Measurements from ENCODE around the gene DRC7. TPM values are rescaled to one million over a fixed set of nuclear protein-coding genes. Genes with fewer than 3 reads are reported as not detected.

The DRC7 gene
- total RNA-seq, 1 experiment from 2014 or later, result 0.72 TPM

DNA sequence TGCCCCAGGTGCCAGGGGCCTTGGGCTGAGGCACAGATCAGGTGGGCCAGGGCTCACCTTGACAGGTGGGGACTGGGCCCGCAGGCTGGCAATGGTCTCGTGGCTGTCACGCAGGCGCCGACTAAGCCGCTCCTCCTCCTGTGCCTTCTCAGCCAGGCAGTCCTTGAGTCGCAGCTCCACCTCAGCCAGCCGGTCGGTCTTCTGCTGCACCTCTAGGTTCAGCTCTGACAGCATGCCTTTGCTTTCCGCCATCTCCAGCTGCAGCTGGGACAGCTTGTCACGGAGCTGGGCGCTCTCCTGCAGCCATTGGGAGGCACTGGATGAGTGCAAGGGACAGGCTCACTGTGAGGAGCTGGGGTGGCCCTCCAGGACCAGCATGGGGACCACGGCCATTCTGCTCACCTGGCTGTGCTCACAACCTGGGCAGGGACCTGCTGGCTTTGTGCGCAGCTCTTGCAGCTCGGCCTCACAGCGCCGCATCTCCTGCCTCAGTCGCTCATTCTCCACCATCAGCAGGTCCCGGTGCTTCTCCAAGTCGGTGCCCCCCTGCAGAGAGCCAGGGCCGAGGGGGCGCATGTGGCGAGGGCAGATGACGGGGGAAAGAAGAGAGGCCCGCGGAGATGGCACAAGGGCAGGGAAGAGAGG is 76.7 kb downstream of the DRC7 start:
- Mint-ChIP-seq H3K9me3 (no peaks in the 10 kb centered on the region; a peak in 1 of 5 replicates), H3K4me3 (no peak overlapping the region)

More for the DNA sequence above, 76.7 kb downstream of the DRC7 start:
- DNase-seq, result no peak
- no peak overlapping the region for H2BK12ac ChIP-seq (ENCODE audit: insufficient read length, low read depth, low read length)
- no peaks in the 10 kb centered on the region for H3K36me3 Mint-ChIP-seq (ENCODE audit: insufficient read depth in 1 of 3, low read depth in 3 of 3)
- no peak overlapping the region for H2BK15ac ChIP-seq (ENCODE audit: low read depth, low read length)
- H2BK120ac ChIP-seq (ENCODE audit: low read depth, low read length, poor library complexity, severe bottlenecking), result no peak overlapping the region
- no peak overlapping the region for H3T11ph ChIP-seq (ENCODE audit: low read length)
- H3K23ac ChIP-seq (ENCODE audit: insufficient read length, low read depth, low read length), result no peak overlapping the region
- no peak overlapping the region for H4K8ac ChIP-seq (replicated peaks; ENCODE audit: insufficient read length, low read depth, low read length)
- H3K9me3 ChIP-seq (ENCODE audit: control insufficient read depth, low read depth, low read length), result no peaks in the 10 kb centered on the region
- peaks cover 4% of the 10 kb centered on the region; the same call in 1 of the 2 replicates for H3K4me1 ChIP-seq (ENCODE audit: insufficient read depth, low read length)
- H2BK5ac ChIP-seq (ENCODE audit: insufficient read length, low read length), result no peak overlapping the region
- no peak overlapping the region for H2BK20ac ChIP-seq (ENCODE audit: low read depth, low read length, poor library complexity, severe bottlenecking)
- H4K20me1 ChIP-seq (ENCODE audit: control insufficient read depth, insufficient read depth, insufficient read length), result no peaks in the 10 kb centered on the region
- H3K4ac ChIP-seq (ENCODE audit: low read depth, low read length), result no peak overlapping the region
- H3K79me1 ChIP-seq (ENCODE audit: insufficient read depth, low read depth, low read length, poor library complexity, severe bottlenecking), result no peaks in the 10 kb centered on the region
- no peaks in the 10 kb centered on the region for H3K27me3 ChIP-seq (ENCODE audit: insufficient read depth, low read length)
- peaks cover 4% of the 10 kb centered on the region for H3K27me3 Mint-ChIP-seq (ENCODE audit: low read depth)
- no peak overlapping the region for H3K9ac ChIP-seq (ENCODE audit: extremely low read depth, insufficient read length, low read length)
- WGBS (ENCODE audit: extremely low coverage, insufficient read length, low lambda C conversion rate), result no CpG with 5 or more reads among the region's 26 CpGs
- no peaks in the 10 kb centered on the region for H3K23me2 ChIP-seq (ENCODE audit: insufficient read length, low read depth, low read length, poor library complexity, severe bottlenecking)
- no peak overlapping the region for H2AFZ ChIP-seq (ENCODE audit: low read length)
- TF ChIP-seq CTCF (conservative IDR thresholded peaks at IDR 0.05), result no peak
- no peak overlapping the region for H2AK5ac ChIP-seq (ENCODE audit: insufficient read length, low read length)
- no peak overlapping the region for H3K18ac ChIP-seq (ENCODE audit: insufficient read length, low read depth, low read length)
- H3K56ac ChIP-seq (ENCODE audit: insufficient read length, low read depth, low read length), result no peak overlapping the region
- peak overlapping the region in 1 of 3 experiments; percentile 35; a peak in 1 of 7 replicates for H3K27ac Mint-ChIP-seq
- peaks cover 15 to 25% of the 10 kb centered on the region in 2 experiments for H3K4me1 Mint-ChIP-seq
- no peak overlapping the region for H3K27ac ChIP-seq (ENCODE audit: insufficient read length, low read depth, low read length)
- H3K79me2 ChIP-seq (ENCODE audit: insufficient read depth, low read length), result no peaks in the 10 kb centered on the region
- H3K14ac ChIP-seq (ENCODE audit: insufficient read depth, low read length), result no peak overlapping the region
- no peak overlapping the region for H4K91ac ChIP-seq (ENCODE audit: insufficient read length, low read depth, low read length)
- H4K5ac ChIP-seq (ENCODE audit: insufficient read length, low read depth, low read length), result no peak overlapping the region
- H3K4me2 ChIP-seq (ENCODE audit: insufficient read depth, insufficient read length, low read length), result no peak overlapping the region
